HepG2 (cell line): ENCODE measurements around the gene CSTF1. TPM values are rescaled to one million over a fixed set of nuclear protein-coding genes. Genes with fewer than 3 reads are reported as not detected.
A peak's percentile ranks its signal among the peaks of the same experiment; 100 is the strongest.

Experiments used
- ATAC-seq: fragments of 200-7000 bp; cut with Tn5 transposase; 3 replicates; pipeline ENCODE4 v1.9.1; 2020; ENCODE audit warnings: mild to moderate bottlenecking, moderate library complexity
- BruUV-seq: library from RNA; stranded (reverse); fragments of 400-500 nt; replicated peaks from 2 replicates; lab custom pipeline; 2021; lab: Mats Ljungman, UMichigan
- CTCF ChIA-PET: fragments of 300-600 bp; formaldehyde crosslinking; extraction: SDS; loops from one replicate; lab custom pipeline; 2021; ENCODE audit warnings: low total read pairs, inconsistent platforms, low intra/inter-chr PET ratio; lab: Yijun Ruan, JAX
- POLR2A ChIA-PET: fragments of 350-600 bp; sonication (Branson Sonifier 250); formaldehyde crosslinking; loops from one replicate; lab custom pipeline; 2020; ENCODE audit warnings: antibody characterized with exemption, inconsistent platforms; lab: Yijun Ruan, JAX
- DNase-seq: peaks from one replicate; pipeline ENCODE4 v3.0.0-alpha.2; 2015; ENCODE audit warnings: low spot score
- FAIRE-seq: peaks from 3 replicates; lab custom pipeline; 2011; peaks lifted over from hg19 to GRCh38; lab: Jason Lieb, UNC
- H2AFZ ChIP-seq: one replicate; pipeline ENCODE4 v1.6.1; 2011; ENCODE audit warnings: low read length, inconsistent platforms
- H3K27ac ChIP-seq: fragments of 300-600 bp; 3 replicates; pipeline ENCODE4 v1.8.0; 2011; ENCODE audit warnings: mixed run types, mild to moderate bottlenecking, mixed read lengths, low read length, inconsistent platforms; ENCODE audit not compliant: insufficient read depth; ENCODE audit errors: extremely low read length
- H3K27me3 ChIP-seq, 2 experiments: fragments of 200-600 bp in 1 of 2; 2 replicates in 1 of 2; 3 replicates in 1 of 2; pipeline versions ENCODE4 v1.6.0 to v1.8.0; 2011; ENCODE audit warnings: low read length in 2 of 2, mild to moderate bottlenecking in 2 of 2, moderate library complexity in 2 of 2, inconsistent platforms in 1 of 2; ENCODE audit not compliant: insufficient read depth in 2 of 2, control insufficient read depth in 1 of 2
- H3K36me3 ChIP-seq, 2 experiments: fragments of 200-600 bp in 1 of 2; replicated peaks in 1 of 2; 2 replicates in 1 of 2; 3 replicates in 1 of 2; pipeline versions ENCODE4 v1.5.1 to v1.8.0; 2011; ENCODE audit warnings: low read length in 2 of 2, inconsistent platforms in 1 of 2; ENCODE audit not compliant: insufficient read depth in 2 of 2, control insufficient read depth in 1 of 2
- H3K4me1 ChIP-seq: 2 replicates; pipeline ENCODE4 v1.5.1; 2012; ENCODE audit warnings: low read length, inconsistent platforms; ENCODE audit not compliant: insufficient read depth
- H3K4me2 ChIP-seq: 2 replicates; pipeline ENCODE4 v1.6.0; 2011; ENCODE audit warnings: low read depth, low read length, inconsistent platforms
- H3K4me3 ChIP-seq, 3 experiments: fragments of 200-600 bp in 1 of 3; sonication (generic), shearing (Covaris generic) in 1 of 3; replicated peaks in 1 of 3; 2 replicates each; pipeline ENCODE4 v1.5.1; 2011 to 2016; ENCODE audit warnings: low read length in 3 of 3, inconsistent platforms in 2 of 3, low read depth in 2 of 3, mild to moderate bottlenecking in 2 of 3, control low read depth in 1 of 3, mixed read lengths in 1 of 3; ENCODE audit not compliant: insufficient read depth in 1 of 3
- H3K79me2 ChIP-seq: one replicate; pipeline ENCODE4 v1.6.1; 2011; ENCODE audit warnings: low read length, inconsistent platforms; ENCODE audit not compliant: insufficient read depth
- H3K9ac ChIP-seq: 2 replicates; pipeline ENCODE4 v1.6.0; 2011; ENCODE audit warnings: mild to moderate bottlenecking, low read depth, low read length, inconsistent platforms; ENCODE audit not compliant: insufficient read depth
- H3K9me3 ChIP-seq: 2 replicates; pipeline ENCODE4 v1.5.1; 2012; ENCODE audit warnings: mild to moderate bottlenecking, low read length
- H4K20me1 ChIP-seq: 2 replicates; pipeline ENCODE4 v1.6.0; 2011; ENCODE audit warnings: inconsistent platforms, mild to moderate bottlenecking, low read length, moderate library complexity; ENCODE audit not compliant: insufficient read depth
- AGO2 ChIP-seq: fragments of 200-400 bp; formaldehyde crosslinking; optimal IDR thresholded peaks from 2 replicates; pipeline ENCODE3; 2017; ENCODE audit warnings: mild to moderate bottlenecking, low read depth, low read length, moderate library complexity
- ELF3 ChIP-seq: IDR thresholded peaks from 2 replicates; pipeline ENCODE4 v1.6.1; 2016; ENCODE audit warnings: missing genetic modification reagents, missing compliant biosample characterization
- HDAC6 ChIP-seq: fragments of 200-600 bp; sonication (generic); IDR thresholded peaks from 2 replicates; pipeline ENCODE4 v1.7.0; 2017; ENCODE audit warnings: mild to moderate bottlenecking, antibody characterized with exemption, low read length, low read depth
- MBD4 ChIP-seq: IDR thresholded peaks from 2 replicates; pipeline ENCODE4 v1.6.1; 2012; ENCODE audit warnings: low read length, inconsistent platforms, borderline replicate concordance
- NKX3-1 ChIP-seq: sonication (generic); formaldehyde crosslinking; IDR thresholded peaks from 2 replicates; pipeline ENCODE4 v1.5.0; 2020; ENCODE audit warnings: missing genetic modification reagents
- POGZ ChIP-seq: sonication (generic); formaldehyde crosslinking; IDR thresholded peaks from 2 replicates; pipeline ENCODE4 v1.4.0; 2020; ENCODE audit warnings: mild to moderate bottlenecking, missing genetic modification reagents
- POLR2A ChIP-seq, 2 experiments: IDR thresholded peaks; 2 replicates each; pipeline ENCODE4 v1.6.1; 2011; ENCODE audit warnings: low read depth in 2 of 2, low read length in 2 of 2, mild to moderate bottlenecking in 1 of 2, moderate library complexity in 1 of 2; ENCODE audit not compliant: insufficient read depth in 1 of 2
- POLR2AphosphoS5 ChIP-seq: IDR thresholded peaks from 2 replicates; pipeline ENCODE4 v1.6.1; 2012; ENCODE audit warnings: low read depth, low read length
- POLR2G ChIP-seq: fragments of 200-400 bp; formaldehyde crosslinking; IDR thresholded peaks from 2 replicates; pipeline ENCODE4 v1.6.1; 2018; ENCODE audit warnings: mild to moderate bottlenecking, low read depth, low read length, moderate library complexity
- RBM22 ChIP-seq: fragments of 200-400 bp; formaldehyde crosslinking; optimal IDR thresholded peaks from 2 replicates; pipeline ENCODE3; 2017; ENCODE audit warnings: mild to moderate bottlenecking, low read length, moderate library complexity
- SMC3 ChIP-seq: IDR thresholded peaks from 2 replicates; pipeline ENCODE4 v1.6.1; 2011; ENCODE audit warnings: low read length, improper control_type of control experiment
- TFAP4 ChIP-seq: sonication (generic); IDR thresholded peaks from 2 replicates; pipeline ENCODE4 v1.6.1; 2016; ENCODE audit warnings: low read depth, borderline replicate concordance
- ZC3H13 ChIP-seq: sonication (generic); formaldehyde crosslinking; IDR thresholded peaks from 2 replicates; pipeline ENCODE4 v1.8.1; 2023; ENCODE audit warnings: mild to moderate bottlenecking, missing genetic modification reagents, moderate library complexity
- ZFP82 ChIP-seq: sonication (generic); formaldehyde crosslinking; IDR thresholded peaks from 2 replicates; pipeline ENCODE4 v1.5.1; 2020; ENCODE audit warnings: mild to moderate bottlenecking, missing genetic modification reagents, borderline replicate concordance
- ZNF138 ChIP-seq: sonication (generic); formaldehyde crosslinking; IDR thresholded peaks from 2 replicates; pipeline ENCODE4 v1.5.0; 2020; ENCODE audit warnings: mild to moderate bottlenecking, low read depth, missing genetic modification reagents
- ZNF230 ChIP-seq: sonication (generic); formaldehyde crosslinking; IDR thresholded peaks from 2 replicates; pipeline ENCODE4 v1.4.0; 2020; ENCODE audit warnings: mild to moderate bottlenecking, missing genetic modification reagents
- ZNF512 ChIP-seq: sonication (generic); formaldehyde crosslinking; IDR thresholded peaks from 2 replicates; pipeline ENCODE4 v1.4.0; 2020; ENCODE audit warnings: mild to moderate bottlenecking, missing genetic modification reagents
- ZNF577 ChIP-seq: sonication (generic); formaldehyde crosslinking; IDR thresholded peaks from 2 replicates; pipeline ENCODE4 v1.4.0; 2020; ENCODE audit warnings: mild to moderate bottlenecking, low read depth, missing genetic modification reagents, borderline replicate concordance
- ZNF761 ChIP-seq: sonication (generic); formaldehyde crosslinking; conservative IDR thresholded peaks from 2 replicates; pipeline ENCODE4 v1.4.0; 2020; ENCODE audit warnings: mild to moderate bottlenecking, missing genetic modification reagents
- ZNF780A ChIP-seq: sonication (generic); formaldehyde crosslinking; IDR thresholded peaks from 2 replicates; pipeline ENCODE4 v1.8.0; 2022; ENCODE audit warnings: mild to moderate bottlenecking, missing genetic modification reagents, moderate library complexity
- WGBS: methylation state at CpG from one replicate; pipeline ENCODE4 v1.1.6; 2017; ENCODE audit warnings: low lambda C conversion rate; 5-methylcytosine and 5-hydroxymethylcytosine counted together
- in situ Hi-C: cut with HindIII; loops from 2 replicates; pipeline ENCODE4 v1.10.0; 2017; ENCODE audit warnings: low pct_unique_long_range_greater_than_20kb; ENCODE audit not compliant: extremely low pct_ligation_motif_present
- intact Hi-C: fragments of 100-400 bp; cut with micrococcal nuclease; formaldehyde crosslinking; loops from one replicate; pipeline ENCODE4 v1.10.0; 2022; ENCODE audit not compliant: unreplicated experiment
- polyA plus RNA-seq, 8 experiments: library from polyadenylated mRNA; depleted of rRNA in 3 of 8; stranded (reverse) in 7 of 8; unstranded in 1 of 8; fragments of >200 nt; fragmentation: Illumina TruSeq in 4 of 8; extraction: Trizol in 4 of 8; gene quantifications; 2 replicates each; pipeline versions ENCODE4 v1.2.1 to v1.2.3, GENCODE V29; 2011 to 2016; ENCODE audit warnings: low read depth in 4 of 8, missing spikeins in 1 of 8, mixed read lengths in 1 of 8; ENCODE audit not compliant: insufficient read depth in 1 of 8
- total RNA-seq, 5 experiments: library from RNA; depleted of rRNA; stranded (reverse); fragments of >200 nt; fragmentation: Illumina TruSeq; extraction: Trizol; gene quantifications; 2 replicates each; pipeline ENCODE4 v1.2.3, GENCODE V29; 2016; ENCODE audit warnings: low read depth in 1 of 5

The CSTF1 gene
- total and polyA plus RNA-seq, 2 of the 13 experiments (the other 11 are each of a cell fraction or from before 2014, with no cell fraction given), result 70.9 to 100 TPM

GRCh38 chr20:56368351-56369134 is 23.9 kb upstream of the CSTF1 start:
- BruUV-seq, result no TSS peak
- WGBS, result 92% methylated on average over 6 of the region's 6 CpGs

GRCh38 chr20:56369179-56369578 is 23.3 kb upstream of the CSTF1 start:
- Histone ChIP-seq H3K9ac (no peak overlapping the region), H3K79me2 (peaks cover 24% of the 10 kb centered on the region), H3K27ac (peak overlapping the region; percentile 3), H2AFZ (no peak overlapping the region), H3K36me3 (peaks cover 33 to 78% of the 10 kb centered on the region in 2 experiments), H3K4me1 (no peaks in the 10 kb centered on the region), H3K27me3 (no peaks in the 10 kb centered on the region), H4K20me1 (peaks cover 5% of the 10 kb centered on the region; the same call in 1 of the 2 replicates), H3K9me3 (no peaks in the 10 kb centered on the region), H3K4me2 (no peak overlapping the region), H3K4me3 (no peak overlapping the region)
- intact Hi-C loops (no loop called here), in situ Hi-C loops (no loop called here)
- POLR2A ChIA-PET, result interaction anchor here (0.8 to 1.3 kb wide), 3 partner anchors 9 to 23 kb away, joined by 3 to 4 read pairs (median 4); partner anchors contain the start of genes AURKA, CSTF1 and FAM210B
- no TSS peak for BruUV-seq
- CTCF ChIA-PET, result no interaction called here
- 95% methylated on average over 4 of the region's 4 CpGs for WGBS
- no peak for FAIRE-seq
- no peak for DNase-seq
- ATAC-seq, result no peak
- TF ChIP-seq ZFP82 (CRISPR knock-in tag), result no peak
- no peak for TF ChIP-seq ZNF512
- TF ChIP-seq AGO2, result peak; percentile 50
- no peak for TF ChIP-seq MBD4
- TF ChIP-seq NKX3-1 (CRISPR knock-in tag), result no peak
- 0 out of 4 replicates have a peak, but pooled peaks of 1 of the 2 experiments have one; percentile 31 for TF ChIP-seq POLR2A (IDR thresholded peaks at IDR 0.05; ENCODE audit: insufficient read depth in 1 of 2, low read depth in 2 of 2, low read length in 2 of 2)
- TF ChIP-seq ZNF230 (CRISPR knock-in tag), result no peak
- TF ChIP-seq ZNF761 (CRISPR knock-in tag), result no peak
- TF ChIP-seq ZNF577 (CRISPR knock-in tag), result no peak
- TF ChIP-seq POGZ (CRISPR knock-in tag), result no peak
- no peak for TF ChIP-seq HDAC6
- no peak for TF ChIP-seq TFAP4

More at GRCh38 chr20:56368351-56369134, 23.9 kb upstream of the CSTF1 start:
- Histone ChIP-seq H3K4me3 (no peak overlapping the region), H3K4me1 (peaks cover 5% of the 10 kb centered on the region; the same call in 1 of the 2 replicates), H3K9ac (no peak overlapping the region)
- intact Hi-C loops, result no loop called here
- CTCF ChIA-PET, result no interaction called here
- ATAC-seq, result no peak
- TF ChIP-seq POLR2G, result peak; percentile 60; the same call in 1 of the 2 replicates
- TF ChIP-seq ZC3H13, result peak; percentile 73; the same call in 1 of the 2 replicates
- no peak for TF ChIP-seq SMC3
- TF ChIP-seq RBM22, result peak; percentile 95
- peak; percentile 45; the same call in 1 of the 2 replicates for TF ChIP-seq POLR2AphosphoS5
- TF ChIP-seq POLR2A (IDR thresholded peaks at IDR 0.05; ENCODE audit: insufficient read depth in 1 of 2, low read depth in 2 of 2, low read length in 2 of 2), result peak in 1 of 2 experiments; percentile 26; a peak in 1 of 4 replicates
- TF ChIP-seq ZNF780A (CRISPR knock-in tag), result no peak
- no peak for TF ChIP-seq ZNF138
- TF ChIP-seq ELF3 (CRISPR knock-in tag), result no peak
- peak; percentile 62 for TF ChIP-seq AGO2
- TF ChIP-seq, all 625 proteins: peak for 6
- Histone ChIP-seq H3K27ac (peak overlapping the region; percentile 3), H2AFZ (no peak overlapping the region), H3K4me2 (no peak overlapping the region), H3K79me2 (peaks cover 18% of the 10 kb centered on the region), H3K36me3 (peaks cover 29 to 76% of the 10 kb centered on the region in 2 experiments), H3K27me3 (no peaks in the 10 kb centered on the region), H3K9me3 (no peaks in the 10 kb centered on the region), H4K20me1 (peaks cover 8% of the 10 kb centered on the region; the same call in 1 of the 2 replicates)
- no peak for FAIRE-seq
- no peak for DNase-seq
- in situ Hi-C loops, result no loop called here
- POLR2A ChIA-PET, result interaction anchor here (0.8 to 1.3 kb wide), 3 partner anchors 9 to 24 kb away, joined by 3 to 4 read pairs (median 4); partner anchors contain the start of genes AURKA, CSTF1 and FAM210B
